GM23248 (cell line): ENCODE measurements around the gene CNTNAP4. TPM values are rescaled to one million over a fixed set of nuclear protein-coding genes. Genes with fewer than 3 reads are reported as not detected.

Experiments
- DNase-seq: peaks from one replicate; pipeline ENCODE4 v3.0.0-alpha.2; 2015
- H2AFZ ChIP-seq: fragments of 200-600 bp; sonication (generic); 2 replicates; pipeline ENCODE4 v1.6.1; 2016; ENCODE audit warnings: antibody characterized with exemption
- H3F3A ChIP-seq: fragments of 200-600 bp; sonication (generic); 2 replicates; pipeline ENCODE4 v1.6.1; 2016; ENCODE audit warnings: mild to moderate bottlenecking, antibody characterized with exemption, mixed run types; ENCODE audit not compliant: insufficient read depth
- H3K27ac ChIP-seq: fragments of 200-600 bp; sonication (generic); 2 replicates; pipeline ENCODE4 v1.5.1; 2016; ENCODE audit warnings: mild to moderate bottlenecking
- H3K27me3 ChIP-seq: fragments of 200-600 bp; sonication (generic); replicated peaks from 2 replicates; pipeline ENCODE4 v1.6.1; 2016; ENCODE audit warnings: mild to moderate bottlenecking; ENCODE audit not compliant: insufficient read depth
- H3K36me3 ChIP-seq: fragments of 200-600 bp; sonication (generic); 2 replicates; pipeline ENCODE4 v1.6.1; 2016; ENCODE audit warnings: low read depth, mild to moderate bottlenecking
- H3K4me1 ChIP-seq: fragments of 200-600 bp; sonication (generic); 2 replicates; pipeline ENCODE4 v1.6.1; 2016; ENCODE audit warnings: mild to moderate bottlenecking; ENCODE audit not compliant: insufficient read depth
- H3K4me2 ChIP-seq: fragments of 200-600 bp; sonication (generic); one replicate; pipeline ENCODE4 v1.6.1; 2016; ENCODE audit warnings: mild to moderate bottlenecking; ENCODE audit not compliant: unreplicated experiment
- H3K4me3 ChIP-seq: fragments of 200-600 bp; sonication (generic); 2 replicates; pipeline ENCODE4 v1.5.1; 2016; ENCODE audit warnings: mild to moderate bottlenecking
- H3K79me2 ChIP-seq: fragments of 200-600 bp; sonication (generic); 2 replicates; pipeline ENCODE4 v1.6.1; 2016; ENCODE audit warnings: mild to moderate bottlenecking; ENCODE audit not compliant: insufficient read depth
- H3K9ac ChIP-seq: fragments of 200-600 bp; sonication (generic); 2 replicates; pipeline ENCODE4 v1.6.1; 2016; ENCODE audit warnings: mild to moderate bottlenecking
- H3K9me2 ChIP-seq: fragments of 200-600 bp; sonication (generic); 2 replicates; pipeline ENCODE4 v1.6.1; 2016; ENCODE audit warnings: mixed run types, mild to moderate bottlenecking, moderate library complexity; ENCODE audit not compliant: insufficient read depth
- H3K9me3 ChIP-seq: fragments of 200-600 bp; sonication (generic); one replicate; pipeline ENCODE4 v1.6.1; 2017; ENCODE audit warnings: low read depth
- H4K20me1 ChIP-seq: fragments of 200-600 bp; sonication (generic); 2 replicates; pipeline ENCODE4 v1.6.0; 2016; ENCODE audit not compliant: insufficient read depth
- EZH2 ChIP-seq: fragments of 200-600 bp; sonication (generic); IDR thresholded peaks from 2 replicates; pipeline ENCODE4 v1.6.1; 2018; ENCODE audit warnings: antibody characterized with exemption, mild to moderate bottlenecking; ENCODE audit not compliant: insufficient read depth, poor library complexity, severe bottlenecking
- EZH2phosphoT487 ChIP-seq: fragments of 200-600 bp; sonication (generic); IDR thresholded peaks from 2 replicates; pipeline ENCODE4 v1.6.1; 2018; ENCODE audit warnings: antibody characterized with exemption, moderate library complexity, mild to moderate bottlenecking, low read depth; ENCODE audit not compliant: insufficient read depth
- WGBS, 2 experiments: methylation state at CpG; one replicate each; pipeline ENCODE4 v1.1.6; 2015 to 2017; ENCODE audit warnings: low lambda C conversion rate in 2 of 2, low coverage in 1 of 2; ENCODE audit errors: missing lambda C conversion rate in 2 of 2; 5-methylcytosine and 5-hydroxymethylcytosine counted together
- in situ Hi-C: fragments of 300-500 bp; cut with MboI; formaldehyde crosslinking; loops from 2 replicates; pipeline ENCODE4 v1.15.0; 2020
- polyA plus RNA-seq: library from polyadenylated mRNA; unstranded; fragments of >200 nt; fragmentation: Nextera tagmentation; extraction: Ambion mirVana; gene quantifications from 2 replicates; pipeline ENCODE4 v1.2.1, GENCODE V29; 2016
- total RNA-seq: library from RNA; depleted of rRNA; stranded (reverse); fragments of >200 nt; shearing (Covaris generic); gene quantifications from 2 replicates; pipeline ENCODE4 v1.2.3, GENCODE V29; 2014

CNTNAP4 gene
- total and polyA plus RNA-seq, 2 experiments from 2014 or later: not detected

DNA sequence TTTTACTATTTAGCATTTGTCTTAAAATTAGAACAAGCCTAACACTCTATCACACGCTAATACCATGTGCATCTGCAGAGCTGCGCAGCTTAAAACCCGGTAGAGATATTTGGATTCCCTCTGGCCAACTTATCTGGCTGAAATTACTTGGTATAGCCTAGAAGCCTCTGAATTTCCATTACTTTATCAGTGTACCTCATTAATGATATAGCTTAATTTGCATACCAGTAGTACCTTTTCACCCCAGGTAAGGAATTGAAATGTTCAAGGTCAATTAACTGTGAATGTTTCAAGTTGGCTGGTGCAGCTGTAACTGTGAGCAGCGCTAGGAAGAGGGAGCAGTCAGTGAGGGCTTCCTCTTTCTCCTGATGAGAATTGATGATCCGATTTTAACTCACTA lies 74.2 kb downstream of the CNTNAP4 start:
- 21 to 25% methylated on average over 5 of the region's 5 CpGs for WGBS, 2 experiments
- no peaks in the 10 kb centered on the region for H3F3A ChIP-seq
- H3K4me3 ChIP-seq: no peak overlapping the region
- H3K36me3 ChIP-seq: no peaks in the 10 kb centered on the region
- H3K9me2 ChIP-seq: no peaks in the 10 kb centered on the region
- H3K4me2 ChIP-seq: no peak overlapping the region
- H3K9ac ChIP-seq: no peak overlapping the region
- in situ Hi-C loops: no loop called here
- DNase-seq: no peak
- no peaks in the 10 kb centered on the region for H3K4me1 ChIP-seq
- no peaks in the 10 kb centered on the region for H3K79me2 ChIP-seq
- TF ChIP-seq EZH2phosphoT487 (no peak), EZH2 (no peak)
- no peak overlapping the region for H2AFZ ChIP-seq
- H3K9me3 ChIP-seq: no peaks in the 10 kb centered on the region
- no peaks in the 10 kb centered on the region for H3K27me3 ChIP-seq
- no peak overlapping the region for H3K27ac ChIP-seq
- H4K20me1 ChIP-seq: no peaks in the 10 kb centered on the region

DNA sequence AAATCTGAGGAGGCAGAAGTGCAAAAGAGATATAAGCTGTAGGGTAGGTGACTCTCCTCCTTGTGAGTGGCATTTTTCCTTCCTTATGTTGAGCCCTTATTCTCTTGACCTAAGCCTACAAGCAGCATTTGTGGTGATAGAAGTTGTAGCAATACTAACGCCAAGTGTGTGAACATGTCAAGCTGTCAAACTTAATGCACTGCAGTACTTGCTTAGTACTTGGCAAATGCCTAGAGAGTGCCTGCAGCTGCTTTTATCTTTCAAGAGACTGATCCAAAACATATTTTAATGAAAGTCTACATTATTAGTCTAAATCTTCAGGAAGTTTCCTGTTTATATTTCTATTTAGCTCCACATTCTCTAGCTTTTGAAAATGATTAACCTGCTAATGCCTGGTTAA lies 83.2 kb downstream of the CNTNAP4 start:
- Histone ChIP-seq H4K20me1 (no peaks in the 10 kb centered on the region), H3K4me1 (no peaks in the 10 kb centered on the region), H3K27me3 (no peaks in the 10 kb centered on the region), H2AFZ (no peak overlapping the region), H3K4me3 (no peak overlapping the region), H3K9me3 (no peaks in the 10 kb centered on the region), H3K9ac (no peak overlapping the region), H3K27ac (no peak overlapping the region), H3K36me3 (no peaks in the 10 kb centered on the region), H3K9me2 (no peaks in the 10 kb centered on the region), H3F3A (no peaks in the 10 kb centered on the region), H3K79me2 (no peaks in the 10 kb centered on the region), H3K4me2 (no peak overlapping the region)
- no peak for DNase-seq
- 0 to 7% methylated on average over 1 of the region's 1 CpG for WGBS, 2 experiments
- TF ChIP-seq EZH2 (no peak), EZH2phosphoT487 (no peak)
- in situ Hi-C loops: no loop called here

GRCh38 chr16:76370344-76370743 lies 93.1 kb downstream of the CNTNAP4 start:
- WGBS, 2 experiments: 7 to 10% methylated on average over 4 of the region's 4 CpGs
- Histone ChIP-seq H3K4me1 (no peaks in the 10 kb centered on the region), H3K79me2 (no peaks in the 10 kb centered on the region), H3K4me2 (no peak overlapping the region), H3K4me3 (no peak overlapping the region), H2AFZ (no peak overlapping the region), H3K27me3 (no peaks in the 10 kb centered on the region), H3F3A (no peaks in the 10 kb centered on the region), H3K9me2 (no peaks in the 10 kb centered on the region), H3K9ac (no peak overlapping the region), H3K9me3 (no peaks in the 10 kb centered on the region), H3K36me3 (no peaks in the 10 kb centered on the region), H4K20me1 (no peaks in the 10 kb centered on the region), H3K27ac (no peak overlapping the region)
- TF ChIP-seq EZH2 (no peak), EZH2phosphoT487 (no peak)
- no peak for DNase-seq
- in situ Hi-C loops: no loop called here

- no peaks in the 10 kb centered on the region for H3K79me2 ChIP-seq
- no peaks in the 10 kb centered on the region for H4K20me1 ChIP-seq
- H3K4me3 ChIP-seq: no peak overlapping the region
- in situ Hi-C loops: no loop called here
- H3K9me2 ChIP-seq: no peaks in the 10 kb centered on the region
- H3K27me3 ChIP-seq: no peaks in the 10 kb centered on the region
- H3K9ac ChIP-seq: no peak overlapping the region
- H3F3A ChIP-seq: no peaks in the 10 kb centered on the region
- no peaks in the 10 kb centered on the region for H3K36me3 ChIP-seq
- no peak for DNase-seq
- no peak overlapping the region for H3K27ac ChIP-seq
- no peak overlapping the region for H3K4me2 ChIP-seq
- no peaks in the 10 kb centered on the region for H3K4me1 ChIP-seq
- TF ChIP-seq EZH2 (no peak), EZH2phosphoT487 (no peak)
- no peak overlapping the region for H2AFZ ChIP-seq
- no peaks in the 10 kb centered on the region for H3K9me3 ChIP-seq
- 38 to 57% methylated on average over 3 of the region's 3 CpGs for WGBS, 2 experiments
These were observed 94.2 kb downstream of the CNTNAP4 start for GRCh38 chr16:76371441-76371840.

DNA sequence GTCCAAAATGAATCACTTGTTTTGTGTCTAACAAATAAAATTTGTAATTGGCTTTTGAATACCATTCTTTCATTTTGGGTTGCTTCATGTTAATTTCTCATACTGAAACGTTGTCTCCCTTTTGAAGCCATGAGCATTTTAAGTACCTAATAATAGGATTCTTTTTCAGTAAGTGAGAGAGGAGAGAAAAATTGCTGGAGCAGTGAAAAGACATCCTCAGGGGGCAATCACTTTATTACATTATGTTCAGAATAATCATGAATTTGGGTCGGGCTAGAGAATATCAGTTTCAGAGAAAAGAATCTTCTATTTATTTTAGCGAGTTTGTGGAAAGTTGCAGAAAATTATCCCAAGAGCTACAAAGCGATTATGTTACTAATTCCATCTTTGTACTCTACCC lies 96.8 kb downstream of the CNTNAP4 start:
- H3K4me3 ChIP-seq: no peak overlapping the region
- no peak for DNase-seq
- H3K36me3 ChIP-seq: no peaks in the 10 kb centered on the region
- H4K20me1 ChIP-seq: no peaks in the 10 kb centered on the region
- no peaks in the 10 kb centered on the region for H3K4me1 ChIP-seq
- no peak overlapping the region for H3K27ac ChIP-seq
- WGBS, 2 experiments: 26 to 27% methylated on average over 4 of the region's 4 CpGs
- no peak overlapping the region for H3K9ac ChIP-seq
- H3K4me2 ChIP-seq: no peak overlapping the region
- no peak overlapping the region for H2AFZ ChIP-seq
- in situ Hi-C loops: no loop called here
- H3K9me2 ChIP-seq: no peaks in the 10 kb centered on the region
- no peak for TF ChIP-seq EZH2phosphoT487
- no peak for TF ChIP-seq EZH2
- H3K27me3 ChIP-seq: no peaks in the 10 kb centered on the region
- no peaks in the 10 kb centered on the region for H3K79me2 ChIP-seq
- H3K9me3 ChIP-seq: no peaks in the 10 kb centered on the region
- no peaks in the 10 kb centered on the region for H3F3A ChIP-seq
